Measurements from ENCODE around the gene SLC12A9. TPM values are rescaled to one million over a fixed set of nuclear protein-coding genes. Genes with fewer than 3 reads are reported as not detected.

SLC12A9 gene
- total and polyA plus RNA-seq, 7 donors, result 2.2 to 4.7 (median 3.3) TPM

DNA sequence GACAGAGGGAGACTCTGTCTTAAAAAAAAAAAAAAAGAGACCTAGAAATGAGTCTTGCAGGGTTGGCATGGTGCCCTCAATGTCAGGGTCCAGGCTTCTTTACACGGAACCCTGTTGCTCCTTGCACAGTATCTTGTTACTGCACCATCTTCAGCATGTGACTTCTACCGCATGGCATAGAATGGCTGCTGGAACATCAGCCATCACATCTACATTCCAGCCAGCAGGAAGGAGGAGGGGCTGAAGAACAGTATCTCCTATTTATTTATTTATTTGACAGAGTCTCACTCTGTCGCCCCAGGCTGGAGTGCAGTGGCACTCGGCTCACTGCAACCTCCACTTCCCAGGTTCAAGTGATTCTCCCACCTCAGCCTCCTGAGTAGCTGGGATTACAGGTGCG lies 46.9 kb downstream of the SLC12A9 start:
- Histone ChIP-seq H3K36me3 (ENCODE audit: insufficient read depth in 1 of 2, low read depth in 1 of 2) (no peaks in the 10 kb centered on the region), H3K27ac (no peak overlapping the region), H3K4me1 (no peaks in the 10 kb centered on the region), H3K9me3 (no peaks in the 10 kb centered on the region), H3K4me3 (no peak overlapping the region), H3K27me3 (ENCODE audit: insufficient read depth in 3 of 3, low read length in 2 of 3) (peaks cover 0 to 6% (median 0%) of the 10 kb centered on the region in 3 donors)
- WGBS, 3 donors, result 73 to 86% (median 75%) methylated on average over 5 of the region's 5 CpGs
- DNase-seq (no peak), ATAC-seq (no peak)
- TF ChIP-seq, protein P1, sequence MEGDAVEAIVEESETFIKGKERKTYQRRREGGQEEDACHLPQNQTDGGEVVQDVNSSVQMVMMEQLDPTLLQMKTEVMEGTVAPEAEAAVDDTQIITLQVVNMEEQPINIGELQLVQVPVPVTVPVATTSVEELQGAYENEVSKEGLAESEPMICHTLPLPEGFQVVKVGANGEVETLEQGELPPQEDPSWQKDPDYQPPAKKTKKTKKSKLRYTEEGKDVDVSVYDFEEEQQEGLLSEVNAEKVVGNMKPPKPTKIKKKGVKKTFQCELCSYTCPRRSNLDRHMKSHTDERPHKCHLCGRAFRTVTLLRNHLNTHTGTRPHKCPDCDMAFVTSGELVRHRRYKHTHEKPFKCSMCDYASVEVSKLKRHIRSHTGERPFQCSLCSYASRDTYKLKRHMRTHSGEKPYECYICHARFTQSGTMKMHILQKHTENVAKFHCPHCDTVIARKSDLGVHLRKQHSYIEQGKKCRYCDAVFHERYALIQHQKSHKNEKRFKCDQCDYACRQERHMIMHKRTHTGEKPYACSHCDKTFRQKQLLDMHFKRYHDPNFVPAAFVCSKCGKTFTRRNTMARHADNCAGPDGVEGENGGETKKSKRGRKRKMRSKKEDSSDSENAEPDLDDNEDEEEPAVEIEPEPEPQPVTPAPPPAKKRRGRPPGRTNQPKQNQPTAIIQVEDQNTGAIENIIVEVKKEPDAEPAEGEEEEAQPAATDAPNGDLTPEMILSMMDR (IDR thresholded peaks at IDR 0.05), result no peak
- intact Hi-C loops (cut with DNase I), result loop anchor here (5.0 kb wide), 1 partner anchor 178 kb away; no protein-coding TSS in a partner anchor

DNA sequence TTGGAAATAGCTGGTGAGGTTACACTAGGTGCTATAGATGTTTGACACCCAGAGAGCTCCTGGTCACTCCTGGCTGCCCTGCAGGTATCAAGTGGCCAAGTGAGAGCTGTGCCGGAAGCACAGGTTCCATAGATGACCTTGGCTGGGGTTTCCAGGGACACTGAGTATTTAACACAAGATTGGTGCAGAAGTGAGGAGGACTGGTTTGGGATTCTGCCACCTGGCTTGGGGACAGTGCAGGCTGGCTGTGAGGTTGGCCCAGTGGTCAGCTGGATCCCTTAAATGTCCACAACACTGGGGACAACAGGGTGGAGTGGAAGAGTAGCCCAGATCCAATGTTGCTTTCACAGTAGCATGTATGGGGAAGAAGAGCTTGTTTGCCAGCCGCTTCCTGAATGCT lies 48.5 kb downstream of the SLC12A9 start:
- no peak overlapping the region for H3K4me3 ChIP-seq
- peaks cover 0 to 5% (median 0%) of the 10 kb centered on the region in 3 donors for H3K27me3 ChIP-seq (ENCODE audit: insufficient read depth in 3 of 3, low read length in 2 of 3)
- no peaks in the 10 kb centered on the region for H3K9me3 ChIP-seq
- H3K36me3 ChIP-seq (ENCODE audit: insufficient read depth in 1 of 2, low read depth in 1 of 2), result no peaks in the 10 kb centered on the region
- intact Hi-C loops (cut with DNase I), result no loop called here
- 42 to 51% (median 45%) methylated on average over 2 of the region's 2 CpGs for WGBS, 3 donors
- no peak overlapping the region for H3K27ac ChIP-seq
- ATAC-seq (no peak), DNase-seq (no peak)
- H3K4me1 ChIP-seq, result no peaks in the 10 kb centered on the region
- TF ChIP-seq, protein P1 (IDR thresholded peaks at IDR 0.05), result no peak

DNA sequence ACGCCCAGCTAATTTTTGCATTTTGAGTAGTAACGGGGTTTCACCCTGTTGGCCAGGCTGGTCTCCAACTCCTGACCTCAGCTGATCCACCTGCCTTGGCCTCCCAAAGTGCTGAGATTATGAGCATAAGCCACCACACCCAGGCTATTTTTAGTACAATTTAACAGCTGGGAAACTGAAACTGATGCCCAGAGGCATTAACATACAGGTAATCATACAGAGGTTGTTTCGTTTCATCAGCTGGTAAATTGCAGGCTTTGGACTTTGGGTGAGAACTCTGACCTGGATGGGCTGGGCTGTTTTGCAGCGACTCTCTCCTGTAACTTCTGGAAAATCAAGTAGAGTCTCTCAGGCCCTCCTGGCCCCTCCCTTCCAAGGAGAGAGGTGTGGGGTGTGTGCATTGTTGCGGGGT lies 49.4 kb downstream of the SLC12A9 start:
- H3K27me3 ChIP-seq (ENCODE audit: insufficient read depth in 3 of 3, low read length in 2 of 3), result no peaks in the 10 kb centered on the region
- H3K4me3 ChIP-seq, result no peak overlapping the region

DNA sequence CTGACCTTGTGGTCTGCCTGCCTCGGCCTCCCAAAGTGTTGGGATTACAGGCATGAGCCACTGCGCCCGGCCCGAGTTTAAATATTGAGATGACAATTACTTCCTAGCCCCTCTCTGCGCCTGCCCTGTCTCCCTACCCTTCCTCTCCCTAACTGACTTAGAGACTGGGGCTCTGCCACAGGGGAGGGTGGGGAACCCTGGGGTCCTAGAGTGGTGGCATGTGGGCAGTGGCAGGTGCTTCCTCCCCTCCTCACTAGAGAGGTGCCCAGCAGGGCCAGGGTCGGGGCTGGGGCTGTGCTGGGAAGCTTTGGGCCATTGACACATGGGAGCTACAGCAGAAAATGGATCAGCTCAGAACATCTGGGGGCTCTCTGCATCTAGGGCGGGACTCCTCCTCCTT lies 50.1 kb downstream of the SLC12A9 start:
- intact Hi-C loops (cut with DNase I), result no loop called here
- 78 to 84% (median 81%) methylated on average over 7 of the region's 7 CpGs for WGBS, 3 donors

More for the DNA sequence above, 49.4 kb downstream of the SLC12A9 start:
- WGBS, 3 donors, result 59 to 73% (median 64%) methylated on average over 5 of the region's 5 CpGs
- no peaks in the 10 kb centered on the region for H3K4me1 ChIP-seq
- intact Hi-C loops (cut with DNase I), result no loop called here
- no peaks in the 10 kb centered on the region for H3K9me3 ChIP-seq
- TF ChIP-seq, protein P1 (IDR thresholded peaks at IDR 0.05), result no peak
- H3K27ac ChIP-seq, result no peak overlapping the region
- no peaks in the 10 kb centered on the region for H3K36me3 ChIP-seq (ENCODE audit: insufficient read depth in 1 of 2, low read depth in 1 of 2)
- no peak for DNase-seq
- ATAC-seq, result no peak

More for the DNA sequence above, 50.1 kb downstream of the SLC12A9 start:
- Histone ChIP-seq H3K4me3 (no peak overlapping the region), H3K9me3 (no peaks in the 10 kb centered on the region), H3K27ac (no peak overlapping the region), H3K36me3 (ENCODE audit: insufficient read depth in 1 of 2, low read depth in 1 of 2) (no peaks in the 10 kb centered on the region), H3K27me3 (ENCODE audit: insufficient read depth in 3 of 3, low read length in 2 of 3) (no peaks in the 10 kb centered on the region), H3K4me1 (no peaks in the 10 kb centered on the region)
- ATAC-seq (no peak), DNase-seq (no peak)
- TF ChIP-seq, protein P1 (IDR thresholded peaks at IDR 0.05), result no peak
